T-helper 22 cell (primary cell): Measurements from ENCODE around the gene VPS54.
"Not testable (repeated sequence)": the region's sequence is repeated elsewhere in the genome, so short reads cannot be mapped to it uniquely, and the experiment has no call there.

ENCODE experiments used
- DNase-seq: peaks from one replicate; pipeline ENCODE4 v3.0.0-alpha.2; 2020; ENCODE audit warnings: low read depth

Gene VPS54

DNA sequence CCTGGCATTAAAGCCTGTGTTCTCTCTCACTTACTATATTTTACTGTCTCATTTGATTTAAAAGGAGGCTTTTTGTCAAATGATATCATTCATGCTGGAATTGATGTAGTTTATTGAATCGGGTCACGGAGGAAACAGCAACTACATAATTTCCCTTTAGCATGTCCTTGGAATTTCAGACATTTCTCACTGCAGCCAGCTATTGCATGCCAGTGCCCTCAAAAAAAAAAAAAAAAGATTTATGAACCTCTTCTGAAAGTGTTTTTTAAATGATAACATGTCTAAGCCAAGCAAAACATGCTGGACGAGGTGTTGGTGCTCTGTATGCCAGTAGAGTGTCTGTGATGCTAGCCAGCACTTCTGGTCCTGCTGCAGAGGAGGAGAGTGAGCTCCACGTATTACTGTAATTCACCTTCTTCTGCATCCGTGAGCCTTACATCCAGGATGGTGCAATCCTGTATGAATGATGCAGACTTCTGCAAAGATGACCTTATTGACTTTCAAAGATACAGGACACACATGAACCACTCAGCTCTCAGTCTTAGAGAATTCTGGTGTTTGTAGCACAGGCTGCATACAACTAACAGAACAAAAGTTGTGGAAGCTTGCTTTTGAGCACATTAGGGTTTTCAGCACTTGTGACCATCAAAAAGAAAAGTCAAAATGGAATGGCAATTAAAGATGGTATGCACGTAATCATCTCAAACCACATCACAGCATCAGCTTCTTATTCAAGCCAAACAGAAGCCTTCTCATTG lies 146.5 kb downstream of the VPS54 start:
- no peak for DNase-seq

- no peak for DNase-seq
Measured at GRCh38 chr2:63871864-63872263, 147.4 kb downstream of the VPS54 start.

DNA sequence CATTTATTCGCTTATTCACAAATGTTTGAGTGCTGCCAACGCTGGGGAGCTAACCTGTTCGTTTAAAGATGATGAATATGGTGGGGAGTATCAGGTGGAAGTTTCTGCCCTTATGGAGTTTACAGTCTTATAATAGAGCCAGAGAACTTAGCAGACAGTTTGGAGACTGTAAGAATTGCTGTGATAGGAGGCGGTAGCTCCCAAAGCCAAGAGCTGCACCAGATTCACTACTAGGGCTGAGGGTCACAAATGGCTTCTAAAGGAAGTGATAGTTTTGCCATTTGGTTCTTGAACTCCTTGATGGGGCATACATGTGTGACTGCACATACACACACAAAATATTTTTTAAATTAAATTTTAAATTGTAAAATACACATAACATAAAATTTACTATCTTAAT lies 148.5 kb downstream of the VPS54 start:
- DNase-seq = no peak

GRCh38 chr2:63866009-63866709 lies 153.1 kb downstream of the VPS54 start:
- DNase-seq = no peak

GRCh38 chr2:63865159-63865799 lies 153.9 kb downstream of the VPS54 start:
- DNase-seq = no peak

- no peak for DNase-seq
Measured at GRCh38 chr2:63863707-63864106, 155.5 kb downstream of the VPS54 start.

- DNase-seq = no peak
Measured at GRCh38 chr2:63862806-63863205, 156.4 kb downstream of the VPS54 start.

DNA sequence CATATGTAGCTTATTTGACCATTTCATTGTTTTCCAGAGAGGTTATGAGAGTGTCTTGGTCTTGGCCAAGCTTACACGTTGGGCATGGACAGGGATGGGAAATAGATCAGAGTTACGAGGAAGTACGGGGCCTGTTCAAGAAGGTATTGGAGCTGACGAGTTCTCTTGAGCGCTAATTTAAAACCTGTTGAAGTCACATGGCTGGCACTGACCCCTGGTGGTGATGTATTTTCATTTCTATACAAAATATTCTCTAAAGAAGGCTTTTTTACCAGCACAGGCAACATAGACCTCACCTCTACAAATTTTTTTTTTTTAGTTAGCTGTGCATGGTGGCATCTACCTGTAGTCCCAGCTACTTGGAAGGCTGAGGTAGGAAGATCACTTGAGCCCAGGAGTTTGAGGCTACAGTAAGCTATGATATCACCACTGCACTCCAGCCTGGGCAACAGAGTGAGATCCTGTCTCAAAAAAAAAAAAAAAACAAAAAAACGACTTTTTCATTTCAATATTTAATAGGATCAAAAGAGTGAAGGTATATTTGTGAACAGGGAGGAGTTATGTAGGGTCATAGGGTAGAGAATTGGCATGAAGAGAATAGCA lies 157.9 kb downstream of the VPS54 start:
- peak; percentile 29 for DNase-seq

DNA sequence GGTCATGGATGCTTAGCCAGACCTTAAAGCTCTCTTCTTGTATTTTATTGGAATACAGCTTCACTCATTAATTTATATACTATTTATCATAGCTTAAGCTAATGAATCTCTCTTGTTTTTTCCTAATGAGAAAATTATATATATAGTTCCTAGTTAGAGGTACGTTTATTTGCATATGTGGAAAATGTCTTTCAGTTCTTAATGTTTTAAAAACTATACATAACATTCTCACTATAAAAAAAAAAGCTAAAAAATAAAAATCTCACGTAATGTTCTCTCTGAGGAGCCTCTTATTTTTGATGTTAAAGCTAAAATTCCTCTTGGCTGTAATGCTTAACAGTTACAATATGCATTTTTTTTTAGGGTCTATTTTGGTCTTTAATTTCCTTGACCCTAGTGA lies 160.9 kb downstream of the VPS54 start:
- DNase-seq = no peak

DNA sequence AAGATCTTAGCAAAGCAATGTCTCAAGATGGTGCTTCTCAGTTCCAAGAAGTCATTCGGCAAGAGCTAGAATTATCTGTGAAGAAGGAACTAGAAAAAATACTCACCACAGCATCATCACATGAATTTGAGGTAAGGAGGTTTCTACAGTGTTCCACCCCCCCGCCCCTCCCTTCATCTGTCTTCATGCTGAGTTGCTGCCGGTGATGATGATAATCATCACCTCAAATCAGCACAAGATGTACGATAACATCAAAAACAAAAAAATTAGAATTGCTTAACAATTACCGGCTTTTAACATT lies 163.0 kb downstream of the VPS54 start:
- DNase-seq = peak; percentile 64

DNA sequence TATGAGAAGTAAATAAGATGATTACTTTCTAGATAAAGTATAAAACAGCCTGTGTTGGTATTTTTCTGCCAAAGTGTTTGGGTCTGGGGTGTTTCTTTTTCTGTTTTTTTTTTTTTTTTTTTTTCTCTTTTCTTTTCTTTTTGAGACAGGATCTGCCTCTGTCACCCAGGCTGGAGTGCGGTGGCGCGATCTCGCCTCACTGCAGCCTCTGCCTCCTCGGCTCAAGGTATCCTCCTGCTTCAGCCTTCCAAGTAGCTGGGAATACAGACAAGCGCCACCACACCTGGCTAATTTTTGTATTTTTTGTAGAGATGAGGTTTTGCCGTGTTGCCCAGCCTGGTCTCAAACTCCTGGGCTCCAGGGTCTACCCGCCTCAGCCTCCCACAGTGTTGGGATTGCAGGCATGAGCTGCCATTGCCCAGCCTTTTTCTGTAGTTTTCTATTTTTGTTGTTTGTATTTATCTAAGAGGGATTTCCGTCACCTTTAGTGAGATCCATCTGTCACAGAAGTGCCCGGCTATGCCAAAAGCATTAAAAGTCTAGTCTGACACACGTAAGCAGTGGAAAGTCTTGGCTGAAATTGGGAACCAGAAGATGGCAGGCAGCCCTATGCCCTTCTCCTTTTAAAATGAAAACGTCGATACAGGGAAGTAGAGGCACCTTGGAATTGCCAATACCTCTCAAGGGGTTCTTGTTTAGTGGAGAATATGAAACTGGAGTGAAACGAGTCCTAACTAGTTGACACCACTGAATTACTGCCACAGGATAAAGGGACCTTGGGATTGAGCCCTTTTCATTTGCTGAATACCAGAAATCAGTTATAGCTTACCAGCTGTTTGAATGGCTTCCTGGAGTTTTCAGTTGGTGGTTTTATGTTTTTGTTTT lies 163.6 kb downstream of the VPS54 start:
- DNase-seq = no peak

GRCh38 chr2:63853527-63854310 lies 165.5 kb downstream of the VPS54 start:
- DNase-seq = no peak

DNA sequence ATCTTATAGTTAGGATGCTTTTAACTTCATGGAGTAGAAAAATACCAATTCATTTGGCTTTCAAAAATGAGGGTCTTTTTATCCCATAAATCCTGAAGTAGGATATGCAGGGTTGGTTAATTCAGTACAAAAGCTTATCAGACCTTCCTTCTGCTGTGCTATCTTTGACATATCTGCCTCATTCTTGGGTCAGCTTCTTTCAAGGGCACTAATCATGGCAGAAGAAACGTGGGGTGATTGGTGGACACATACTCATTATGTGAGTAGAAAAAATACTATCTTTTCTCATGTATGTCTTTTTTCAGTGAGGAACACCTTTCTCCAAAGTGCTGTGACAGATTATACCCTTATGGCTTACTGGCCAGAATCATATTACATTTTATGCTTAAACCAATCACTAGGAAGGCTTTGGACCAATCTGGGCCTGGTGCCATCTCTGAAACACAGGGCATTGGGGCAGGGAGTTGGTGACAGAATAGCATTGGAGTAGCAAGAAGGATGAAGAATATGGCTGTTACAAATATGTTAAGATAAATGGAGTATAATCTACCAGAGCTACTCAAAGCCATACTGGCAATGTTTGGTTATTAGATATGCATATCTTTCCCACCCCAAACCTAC lies 167.4 kb downstream of the VPS54 start:
- DNase-seq = no peak

DNA sequence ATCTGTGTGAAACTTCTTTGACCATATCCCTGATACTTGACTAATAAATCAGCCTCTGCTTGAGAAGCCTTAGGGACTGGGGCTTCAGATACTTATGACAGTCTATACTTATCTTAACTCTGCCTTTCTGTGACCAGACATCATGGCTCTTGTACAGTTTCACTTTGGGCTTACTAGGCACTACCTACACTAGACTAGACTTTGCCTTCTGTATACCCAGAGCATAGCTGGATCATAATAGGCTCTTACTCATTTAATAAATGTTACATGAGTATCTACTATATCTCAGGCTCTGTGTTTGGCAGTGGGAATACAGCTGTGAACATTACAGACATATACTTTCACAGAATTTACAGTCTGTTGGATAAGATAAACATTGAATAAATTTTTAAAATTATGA lies 168.6 kb downstream of the VPS54 start:
- DNase-seq = no peak

- DNase-seq = no peak
Measured at GRCh38 chr2:63850204-63850571, 169.0 kb downstream of the VPS54 start.

- DNase-seq = no peak
Measured at GRCh38 chr2:63849381-63850203, 169.6 kb downstream of the VPS54 start.

- not testable (repeated sequence) for DNase-seq
Measured at GRCh38 chr2:63847571-63847970, 171.7 kb downstream of the VPS54 start.

DNA sequence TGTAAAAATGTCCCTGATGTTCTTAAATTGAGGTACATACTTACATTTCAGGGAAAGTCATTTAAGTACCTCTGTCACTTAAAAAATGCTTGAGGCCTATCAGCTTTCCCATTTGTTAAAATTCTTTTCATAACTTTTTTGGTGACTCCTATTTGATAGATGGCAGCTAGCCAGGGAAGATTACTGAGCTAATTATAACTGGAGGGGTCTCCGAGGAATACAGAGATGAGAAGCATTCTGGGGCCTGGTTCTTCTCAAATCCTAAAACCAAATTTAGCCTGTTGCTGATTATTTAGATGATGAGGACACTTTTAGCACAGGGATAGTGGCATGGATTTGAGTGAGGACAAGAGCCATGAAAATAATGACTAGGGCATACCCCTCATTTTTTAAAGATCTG lies 172.7 kb downstream of the VPS54 start:
- DNase-seq = no peak

DNA sequence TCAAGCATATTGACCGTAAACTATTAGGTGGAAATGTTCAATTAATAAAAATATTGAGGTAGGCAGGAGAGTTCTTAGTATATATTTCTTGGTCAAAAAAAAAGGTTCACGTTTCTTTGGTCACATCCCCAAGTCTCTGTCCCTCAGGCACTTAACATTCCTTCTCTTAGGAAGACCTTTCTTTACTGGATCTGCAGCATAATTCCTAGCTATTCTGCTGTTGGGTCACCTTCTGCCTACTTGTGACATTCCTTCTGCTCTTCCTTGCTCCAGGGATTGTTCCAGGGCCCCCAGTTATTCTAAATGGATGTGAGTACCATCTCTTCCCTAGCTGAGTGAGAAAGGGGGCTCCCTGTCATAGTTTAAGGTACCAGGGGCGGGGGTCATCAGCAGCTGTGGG lies 173.4 kb downstream of the VPS54 start:
- DNase-seq = no peak

DNA sequence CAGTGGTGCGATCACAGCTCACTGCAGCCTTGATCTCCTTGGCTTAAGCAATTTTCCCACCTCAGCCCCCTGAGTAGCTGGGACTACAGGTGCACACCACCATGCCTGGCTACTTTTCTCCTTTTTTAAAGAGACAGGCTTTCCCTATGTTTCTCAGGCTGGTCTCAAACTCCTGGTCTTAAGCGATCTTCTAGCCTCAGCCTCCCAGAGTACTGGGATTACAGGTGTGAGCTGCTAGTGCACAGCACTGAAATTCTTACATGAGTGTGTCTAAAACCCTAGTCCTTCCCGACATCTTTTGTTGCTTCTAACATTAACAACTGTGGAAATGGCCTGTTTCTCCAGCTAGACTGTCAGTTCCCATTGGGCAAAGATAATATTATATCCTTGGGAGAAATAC lies 174.6 kb downstream of the VPS54 start:
- no peak for DNase-seq
